ENCODE data around the gene DAAM1. TPM values are rescaled to one million over a fixed set of nuclear protein-coding genes. Genes with fewer than 3 reads are reported as not detected.

DAAM1 gene
- total RNA-seq, 1 donor from 2014 or later, result 34.2 TPM

GRCh38 chr14:59253527-59253926 lies 65.1 kb downstream of the DAAM1 start:
- DNase-seq (ENCODE audit: extremely low read depth, low read depth, low spot score), result no peak

DNA sequence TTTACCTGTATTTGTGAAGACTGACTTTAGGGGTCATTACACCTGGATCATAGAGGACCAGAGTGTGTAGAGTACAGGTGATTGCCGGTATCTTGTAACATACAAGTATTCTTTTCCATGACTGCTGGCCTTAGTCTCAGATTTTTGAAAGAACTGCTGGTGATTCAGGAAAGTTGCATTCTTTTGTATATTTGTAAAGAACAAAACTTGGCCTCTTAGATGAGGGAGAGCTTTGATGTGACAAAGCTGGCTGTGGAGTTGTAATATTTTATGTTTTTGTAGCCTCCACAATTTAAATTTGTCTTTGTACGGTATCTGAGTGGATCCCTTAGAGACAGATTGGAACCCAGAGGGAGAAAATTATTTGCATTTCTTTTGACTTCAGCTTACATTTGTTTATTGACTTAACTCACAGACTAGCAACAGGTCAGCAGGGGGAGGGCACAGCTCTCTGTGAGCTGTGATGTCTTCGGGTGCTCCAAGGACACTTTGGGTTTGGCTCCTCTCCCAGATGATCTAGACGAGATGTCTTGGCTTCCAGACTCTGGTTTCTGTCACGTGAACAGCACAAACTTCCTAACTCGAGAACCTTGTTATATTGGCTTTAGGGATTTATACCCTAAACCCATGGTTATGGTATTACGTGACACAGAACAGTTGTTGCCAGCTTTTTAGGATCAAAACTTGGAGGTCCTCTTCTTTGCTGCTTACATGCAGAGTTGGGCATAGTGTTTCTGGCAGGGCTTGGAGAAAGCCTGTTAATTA lies 65.9 kb downstream of the DAAM1 start:
- DNase-seq (ENCODE audit: extremely low read depth, low read depth, low spot score), result no peak

DNA sequence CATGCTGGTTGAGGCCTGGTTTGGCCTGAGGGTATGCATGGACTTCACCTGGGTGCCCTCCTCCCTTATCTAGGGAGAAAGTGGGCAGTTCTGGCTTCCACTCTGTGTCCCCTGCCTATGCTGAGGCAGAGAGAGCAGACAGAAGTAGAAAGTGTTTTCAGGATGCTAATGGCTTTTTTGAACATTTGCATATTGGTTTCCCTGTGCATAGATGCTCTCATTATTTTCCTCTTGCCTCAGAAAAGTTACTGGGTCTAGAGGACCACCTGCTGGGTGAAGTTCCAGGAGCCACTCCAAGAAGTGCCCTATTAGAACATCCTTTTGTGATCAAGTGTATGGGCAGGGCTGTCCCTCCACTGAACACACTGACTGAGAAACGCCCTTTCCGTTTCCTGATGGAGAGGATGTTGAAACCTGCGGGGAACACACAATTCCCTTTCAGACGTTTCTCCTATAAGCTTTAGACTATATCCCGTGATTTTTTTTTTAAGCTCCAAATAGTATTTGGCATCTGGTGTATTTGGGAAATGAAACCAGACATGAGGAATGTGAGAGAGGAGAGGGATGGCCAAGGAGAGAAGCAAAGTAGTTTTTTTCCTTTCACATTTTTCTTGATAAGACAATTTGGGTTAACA lies 66.6 kb downstream of the DAAM1 start:
- DNase-seq (ENCODE audit: extremely low read depth, low read depth, low spot score), result no peak

- no peak for DNase-seq (ENCODE audit: extremely low read depth, low read depth, low spot score)
Measured at GRCh38 chr14:59256331-59256730, 67.9 kb downstream of the DAAM1 start.

- no peak for DNase-seq (ENCODE audit: extremely low read depth, low read depth, low spot score)
Measured at GRCh38 chr14:59261334-59261733, 72.9 kb downstream of the DAAM1 start.

- DNase-seq (ENCODE audit: extremely low read depth, low read depth, low spot score), result no peak
Measured at GRCh38 chr14:59262717-59263454, 74.4 kb downstream of the DAAM1 start.

DNA sequence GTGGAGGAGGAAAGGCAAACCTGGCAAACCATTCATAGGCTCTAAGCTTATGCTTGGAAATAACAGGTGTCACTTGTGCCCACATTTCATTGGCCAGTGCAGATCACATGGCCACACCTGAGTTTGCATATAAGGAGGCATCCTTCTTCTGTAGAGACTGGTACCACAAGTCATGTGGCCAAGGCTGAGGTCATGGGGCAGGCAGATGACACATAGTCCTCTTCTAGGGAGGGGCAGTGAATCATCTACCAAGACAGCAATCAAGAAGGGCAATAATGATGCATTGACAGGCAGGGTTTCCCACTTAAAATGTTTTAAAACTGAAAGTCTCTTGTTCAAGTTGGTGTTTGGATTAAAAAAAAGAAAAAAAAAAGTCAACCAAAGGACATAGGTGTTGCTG lies 77.3 kb downstream of the DAAM1 start:
- DNase-seq (ENCODE audit: extremely low read depth, low read depth, low spot score), result no peak

- DNase-seq (ENCODE audit: extremely low read depth, low read depth, low spot score), result no peak
Measured at GRCh38 chr14:59267046-59267445, 78.6 kb downstream of the DAAM1 start.

DNA sequence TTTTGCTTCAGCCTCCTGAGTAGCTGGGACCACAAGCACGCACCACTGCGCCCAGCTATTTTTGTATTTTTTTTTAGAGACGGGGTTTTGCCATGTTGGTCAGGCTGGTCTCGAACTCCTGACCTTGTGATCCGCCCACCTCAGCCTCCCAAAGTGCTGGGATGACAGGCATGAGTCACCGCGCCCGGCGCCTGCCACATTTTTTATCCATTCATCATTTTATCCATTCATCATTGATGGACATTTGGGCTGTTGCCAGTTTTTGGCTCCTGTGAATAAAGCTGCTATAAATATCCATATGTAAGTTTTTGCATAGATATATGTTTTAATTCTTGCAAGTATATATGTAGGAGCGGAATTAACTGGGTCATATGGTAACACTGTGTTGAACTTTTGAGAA lies 79.5 kb downstream of the DAAM1 start:
- no peak for DNase-seq (ENCODE audit: extremely low read depth, low read depth, low spot score)

DNA sequence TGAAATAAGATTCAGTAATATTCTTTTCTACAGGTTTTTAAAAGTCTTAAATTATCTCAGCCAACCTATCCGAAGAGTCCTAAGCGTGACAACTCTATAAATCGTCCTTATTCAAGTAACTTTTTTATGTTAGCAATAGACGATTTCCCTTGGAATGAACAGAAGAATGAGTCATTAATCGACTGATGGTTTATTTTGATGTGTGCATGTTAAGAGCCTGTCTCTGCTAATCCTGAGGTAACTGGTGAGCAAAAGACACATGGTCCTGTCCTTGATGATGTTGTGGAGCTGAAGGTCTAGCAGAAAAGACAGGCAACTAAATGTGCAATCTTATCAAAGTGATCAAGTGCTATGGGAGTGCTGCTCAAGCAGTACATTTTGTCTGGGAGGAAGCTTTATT lies 80.4 kb downstream of the DAAM1 start:
- DNase-seq (ENCODE audit: extremely low read depth, low read depth, low spot score), result no peak

DNA sequence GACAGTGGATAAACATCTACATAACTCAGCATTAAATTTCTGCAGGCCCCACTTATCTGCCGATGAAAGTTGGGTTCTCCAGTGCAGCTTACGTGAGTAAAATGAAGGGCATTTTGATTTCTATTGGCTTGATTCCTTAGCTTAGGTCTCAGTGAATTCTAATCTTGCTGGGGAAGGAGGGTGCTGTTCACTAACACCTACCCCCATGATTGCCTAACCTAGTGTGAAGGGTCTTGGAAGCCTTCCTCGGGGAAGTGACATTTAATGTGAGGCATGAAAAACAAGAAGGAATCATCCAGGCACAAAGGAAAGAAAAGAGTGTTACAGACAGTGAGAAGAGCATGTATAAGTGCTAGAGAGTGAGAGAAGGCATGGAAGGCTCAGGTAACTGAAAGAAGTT lies 81.0 kb downstream of the DAAM1 start:
- no peak for DNase-seq (ENCODE audit: extremely low read depth, low read depth, low spot score)

- DNase-seq (ENCODE audit: extremely low read depth, low read depth, low spot score), result no peak
Measured at GRCh38 chr14:59271256-59271655, 82.8 kb downstream of the DAAM1 start.

DNA sequence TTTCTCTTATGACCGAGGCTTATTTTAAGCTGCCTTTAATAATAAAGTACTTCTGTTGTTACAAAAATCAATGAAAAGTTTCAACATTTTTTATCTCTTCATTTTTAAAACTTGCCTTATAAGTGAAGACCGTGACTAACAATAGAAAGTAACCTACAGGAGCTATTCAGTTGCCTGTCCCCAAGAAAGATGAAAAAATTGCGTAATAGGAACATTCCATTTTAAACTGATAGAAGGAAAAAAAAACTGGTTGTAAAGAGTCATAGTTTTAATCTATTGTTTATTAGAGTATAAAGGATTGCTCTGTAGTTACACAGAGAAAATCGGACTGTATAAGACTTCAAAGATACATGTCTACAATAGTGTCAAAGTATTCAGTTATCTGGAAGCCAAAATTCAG lies 83.3 kb downstream of the DAAM1 start:
- no peak for DNase-seq (ENCODE audit: extremely low read depth, low read depth, low spot score)

- DNase-seq (ENCODE audit: extremely low read depth, low read depth, low spot score), result no peak
Measured at GRCh38 chr14:59272633-59273032, 84.2 kb downstream of the DAAM1 start.

GRCh38 chr14:59273737-59274136 lies 85.3 kb downstream of the DAAM1 start:
- no peak for DNase-seq (ENCODE audit: extremely low read depth, low read depth, low spot score)

GRCh38 chr14:59274991-59275391 lies 86.5 kb downstream of the DAAM1 start:
- no peak for DNase-seq (ENCODE audit: extremely low read depth, low read depth, low spot score)

GRCh38 chr14:59275668-59276067 lies 87.2 kb downstream of the DAAM1 start:
- DNase-seq (ENCODE audit: extremely low read depth, low read depth, low spot score), result no peak

- no peak for DNase-seq (ENCODE audit: extremely low read depth, low read depth, low spot score)
Measured at GRCh38 chr14:59276235-59276634, 87.8 kb downstream of the DAAM1 start.

- no peak for DNase-seq (ENCODE audit: extremely low read depth, low read depth, low spot score)
Measured at GRCh38 chr14:59277659-59278058, 89.2 kb downstream of the DAAM1 start.

DNA sequence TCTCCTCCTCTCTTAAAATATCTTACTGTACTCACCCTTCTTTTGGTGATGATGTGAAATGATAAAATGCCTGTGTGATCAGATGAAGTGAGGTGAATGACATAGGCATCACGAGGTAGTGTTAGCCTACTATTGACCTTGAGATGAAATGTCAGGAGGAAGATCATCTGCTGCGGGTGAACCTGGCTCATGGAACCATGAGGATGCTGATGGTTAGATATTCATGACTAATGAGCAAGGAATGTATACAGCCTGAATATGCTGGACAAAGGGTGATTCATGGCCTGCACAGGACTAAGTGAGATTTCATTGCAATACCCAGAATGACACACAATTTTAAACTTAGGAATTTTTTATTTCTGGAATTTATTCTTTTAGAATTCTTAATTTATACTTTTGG lies 89.6 kb downstream of the DAAM1 start:
- peak; percentile 79 for DNase-seq (ENCODE audit: extremely low read depth, low read depth, low spot score)

GRCh38 chr14:59280961-59281360 lies 92.5 kb downstream of the DAAM1 start:
- no peak for DNase-seq (ENCODE audit: extremely low read depth, low read depth, low spot score)
